ENCODE measurements around the gene DNM3. TPM values are rescaled to one million over a fixed set of nuclear protein-coding genes. Genes with fewer than 3 reads are reported as not detected.

DNM3 gene
- total and polyA plus RNA-seq, 12 donors, result 7.2 to 78.6 (median 18.4) TPM

DNA sequence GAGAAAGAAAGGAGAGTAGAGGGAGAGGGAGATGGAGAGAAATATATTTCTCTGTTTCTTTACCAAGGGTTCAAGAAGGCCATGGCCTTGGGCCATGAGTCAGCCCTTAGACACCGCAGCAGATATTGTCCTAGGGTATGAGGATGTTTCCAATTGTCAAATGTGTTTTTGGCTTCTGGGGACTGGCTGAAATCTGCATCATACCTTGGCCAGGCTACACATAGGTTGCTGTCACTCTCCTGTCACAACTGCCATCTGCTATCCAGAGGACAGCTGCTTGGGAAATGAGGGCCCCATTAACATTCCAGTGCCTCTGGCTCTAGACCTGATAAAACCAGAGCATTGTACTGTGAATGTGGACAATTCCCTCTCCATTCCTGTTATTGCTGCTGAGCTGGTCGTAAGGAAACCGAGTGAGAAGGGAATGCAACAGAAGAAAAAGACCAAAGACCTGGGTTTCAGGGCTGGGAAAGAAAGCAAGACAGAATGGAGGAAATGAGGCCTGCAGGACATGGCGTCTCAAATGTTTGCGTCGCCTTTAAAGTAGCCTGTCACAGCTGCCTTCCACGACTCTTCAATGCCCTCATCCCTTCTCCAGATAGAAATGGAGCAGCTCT, 611.3 kb downstream of the DNM3 start:
- H3K36me3 ChIP-seq (replicated peaks in 1 of 2), result no peaks in the 10 kb centered on the region
- H3K4me3 ChIP-seq, result no peak overlapping the region
- no peak for TF ChIP-seq POLR2A (IDR thresholded peaks at IDR 0.05)
- TF ChIP-seq, protein P1, sequence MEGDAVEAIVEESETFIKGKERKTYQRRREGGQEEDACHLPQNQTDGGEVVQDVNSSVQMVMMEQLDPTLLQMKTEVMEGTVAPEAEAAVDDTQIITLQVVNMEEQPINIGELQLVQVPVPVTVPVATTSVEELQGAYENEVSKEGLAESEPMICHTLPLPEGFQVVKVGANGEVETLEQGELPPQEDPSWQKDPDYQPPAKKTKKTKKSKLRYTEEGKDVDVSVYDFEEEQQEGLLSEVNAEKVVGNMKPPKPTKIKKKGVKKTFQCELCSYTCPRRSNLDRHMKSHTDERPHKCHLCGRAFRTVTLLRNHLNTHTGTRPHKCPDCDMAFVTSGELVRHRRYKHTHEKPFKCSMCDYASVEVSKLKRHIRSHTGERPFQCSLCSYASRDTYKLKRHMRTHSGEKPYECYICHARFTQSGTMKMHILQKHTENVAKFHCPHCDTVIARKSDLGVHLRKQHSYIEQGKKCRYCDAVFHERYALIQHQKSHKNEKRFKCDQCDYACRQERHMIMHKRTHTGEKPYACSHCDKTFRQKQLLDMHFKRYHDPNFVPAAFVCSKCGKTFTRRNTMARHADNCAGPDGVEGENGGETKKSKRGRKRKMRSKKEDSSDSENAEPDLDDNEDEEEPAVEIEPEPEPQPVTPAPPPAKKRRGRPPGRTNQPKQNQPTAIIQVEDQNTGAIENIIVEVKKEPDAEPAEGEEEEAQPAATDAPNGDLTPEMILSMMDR (IDR thresholded peaks at IDR 0.05), result no peak
- peak in 3 of 7 donors; percentile 63 to 65 (median 64) for DNase-seq
- intact Hi-C loops (cut with DNase I), result no loop called here
- no peaks in the 10 kb centered on the region for H3K27me3 ChIP-seq
- WGBS, 4 donors, result 73 to 83% (median 74%) methylated on average over 7 of the region's 7 CpGs
- H3K27ac ChIP-seq, result peak overlapping the region in 2 of 5 donors; percentile 53 to 73
- peaks cover 17 to 42% of the 10 kb centered on the region in 2 donors for H3K4me1 ChIP-seq (replicated peaks in 1 of 2)
- H3K9me3 ChIP-seq (replicated peaks in 1 of 3), result no peaks in the 10 kb centered on the region

DNA sequence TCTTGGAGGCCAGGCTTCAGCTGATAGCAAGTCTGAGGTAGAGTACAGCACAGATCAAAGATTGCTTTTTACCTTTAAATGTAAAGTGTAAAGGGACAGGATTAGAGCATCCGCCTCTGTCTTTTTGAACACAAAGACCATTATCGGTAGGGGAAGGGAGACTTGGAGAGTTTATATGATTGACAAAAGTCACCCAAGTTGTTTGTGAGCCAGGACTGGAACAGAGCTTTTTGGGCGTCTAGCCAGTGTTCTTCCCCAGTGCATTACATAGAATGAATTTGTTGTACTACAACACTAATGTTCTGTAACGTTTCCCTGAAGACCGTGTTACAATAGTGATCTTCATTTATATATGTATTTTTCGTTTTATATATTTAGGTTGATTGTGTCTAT, 611.9 kb downstream of the DNM3 start:
- WGBS, 4 donors, result 84 to 86% (median 85%) methylated on average over 6 of the region's 6 CpGs
- Histone ChIP-seq H3K27ac (peak overlapping the region in 2 of 5 donors; percentile 53 to 73), H3K4me1 (replicated peaks in 1 of 2) (peaks cover 17 to 42% of the 10 kb centered on the region in 2 donors), H3K9me3 (replicated peaks in 1 of 3) (no peaks in the 10 kb centered on the region), H3K36me3 (replicated peaks in 1 of 2) (no peaks in the 10 kb centered on the region), H3K27me3 (no peaks in the 10 kb centered on the region), H3K4me3 (no peak overlapping the region)
- no peak for TF ChIP-seq POLR2A (IDR thresholded peaks at IDR 0.05)
- TF ChIP-seq, protein P1 (IDR thresholded peaks at IDR 0.05), result no peak
- no peak for DNase-seq
- intact Hi-C loops (cut with DNase I), result no loop called here

DNA sequence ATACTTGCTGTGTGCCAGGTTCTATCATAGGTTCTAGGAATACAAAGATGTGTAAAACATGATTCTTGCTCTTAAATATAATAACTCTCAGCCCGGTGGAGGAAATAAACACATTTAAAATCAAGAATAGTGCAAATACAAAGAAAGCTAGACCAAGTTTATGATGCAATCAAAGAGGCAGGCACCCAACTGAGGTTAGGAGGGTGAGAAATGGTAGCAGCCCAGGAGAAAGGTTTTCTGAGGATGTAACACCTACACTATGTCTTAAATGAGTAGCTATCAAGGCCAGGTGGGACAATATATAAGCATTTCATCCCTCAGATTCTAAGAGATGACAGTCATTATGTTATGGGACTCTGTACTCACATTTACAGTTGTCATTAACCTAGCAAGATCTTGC, 612.3 kb downstream of the DNM3 start:
- intact Hi-C loops (cut with DNase I), result no loop called here

DNA sequence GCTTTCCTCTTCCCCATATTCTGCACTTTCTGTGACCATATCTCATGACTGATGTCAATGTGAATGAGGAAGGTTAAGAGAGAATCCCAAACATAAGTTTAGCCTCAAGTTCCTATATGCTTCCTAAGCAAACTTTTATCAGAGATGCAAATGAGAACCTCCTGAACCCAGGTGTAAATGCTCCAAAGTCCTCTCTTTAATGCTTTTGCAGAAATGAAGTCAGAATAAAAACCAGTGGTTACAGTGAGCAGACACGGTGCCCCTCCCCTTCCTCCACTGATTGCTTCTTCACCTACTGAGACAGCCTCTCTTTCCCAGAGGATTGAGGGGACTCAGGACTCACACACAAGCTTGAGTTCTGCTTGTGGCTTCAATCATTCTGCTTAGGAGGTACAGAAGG, 614.2 kb downstream of the DNM3 start:
- 83 to 100% (median 96%) methylated on average over 1 of the region's 1 CpG for WGBS, 4 donors
- intact Hi-C loops (cut with DNase I), result no loop called here

More for the DNA sequence above, 612.3 kb downstream of the DNM3 start:
- no peak overlapping the region for H3K27ac ChIP-seq
- 86 to 93% (median 90%) methylated on average over 1 of the region's 1 CpG for WGBS, 4 donors
- no peak overlapping the region for H3K4me3 ChIP-seq
- no peaks in the 10 kb centered on the region for H3K36me3 ChIP-seq (replicated peaks in 1 of 2)
- H3K9me3 ChIP-seq (replicated peaks in 1 of 3), result no peaks in the 10 kb centered on the region
- peaks cover 17 to 42% of the 10 kb centered on the region in 2 donors for H3K4me1 ChIP-seq (replicated peaks in 1 of 2)
- no peak for TF ChIP-seq POLR2A (IDR thresholded peaks at IDR 0.05)
- TF ChIP-seq, protein P1 (IDR thresholded peaks at IDR 0.05), result no peak
- no peaks in the 10 kb centered on the region for H3K27me3 ChIP-seq
- no peak for DNase-seq

More for the DNA sequence above, 614.2 kb downstream of the DNM3 start:
- no peak for DNase-seq
- no peak overlapping the region for H3K4me3 ChIP-seq
- no peak for TF ChIP-seq POLR2A (IDR thresholded peaks at IDR 0.05)
- TF ChIP-seq, protein P1 (IDR thresholded peaks at IDR 0.05), result no peak
- H3K36me3 ChIP-seq (replicated peaks in 1 of 2), result no peaks in the 10 kb centered on the region
- H3K27ac ChIP-seq, result no peak overlapping the region
- no peaks in the 10 kb centered on the region for H3K9me3 ChIP-seq (replicated peaks in 1 of 3)
- H3K4me1 ChIP-seq (replicated peaks in 1 of 2), result peaks cover 14 to 37% of the 10 kb centered on the region in 2 donors
- H3K27me3 ChIP-seq, result no peaks in the 10 kb centered on the region

All from adrenal gland (tissue), 12 donors.